A673 (cell line): Measurements from ENCODE around the gene TOMM20L. TPM values are rescaled to one million over a fixed set of nuclear protein-coding genes. Genes with fewer than 3 reads are reported as not detected.

Experiments used
- BruUV-seq: library from RNA; stranded (reverse); fragments of 400-500 nt; replicated peaks from 2 replicates; lab custom pipeline; 2021; lab: Mats Ljungman, UMichigan
- CTCF ChIA-PET: fragments of 300-600 bp; sonication (Branson Sonifier 250); formaldehyde crosslinking; loops from one replicate; lab custom pipeline; 2022; ENCODE audit warnings: antibody characterized with exemption; lab: Charles Lee
- POLR2A ChIA-PET: fragments of 300-600 bp; sonication (Branson Sonifier 250); formaldehyde crosslinking; loops from one replicate; lab custom pipeline; 2022; ENCODE audit warnings: antibody characterized with exemption; ENCODE audit not compliant: low non-redundant PET; lab: Charles Lee
- DNase-seq: peaks from one replicate; pipeline ENCODE4 v3.0.0-alpha.2; 2015; ENCODE audit warnings: low spot score
- H3K27ac ChIP-seq: fragments of 200-600 bp; sonication (generic); 2 replicates; pipeline ENCODE4 v1.5.1; 2016; ENCODE audit warnings: mixed run types, low read depth, mild to moderate bottlenecking, mixed read lengths, antibody characterized with exemption, low read length; ENCODE audit not compliant: poor library complexity, severe bottlenecking
- H3K27me3 ChIP-seq: fragments of 200-600 bp; sonication (generic); replicated peaks from 2 replicates; pipeline ENCODE4 v1.6.1; 2017; ENCODE audit warnings: mixed run types, low read depth, mild to moderate bottlenecking, mixed read lengths, antibody characterized with exemption, low read length; ENCODE audit not compliant: insufficient read depth, poor library complexity
- H3K36me3 ChIP-seq: fragments of 200-600 bp; sonication (generic); 2 replicates; pipeline ENCODE4 v1.6.1; 2016; ENCODE audit warnings: mixed run types, mild to moderate bottlenecking, mixed read lengths, antibody characterized with exemption, low read length; ENCODE audit not compliant: insufficient read depth, poor library complexity, severe bottlenecking
- H3K4me1 ChIP-seq: fragments of 200-600 bp; sonication (generic); 2 replicates; pipeline ENCODE4 v1.6.1; 2017; ENCODE audit warnings: mixed run types, mild to moderate bottlenecking, mixed read lengths, antibody characterized with exemption, low read length; ENCODE audit not compliant: insufficient read depth, poor library complexity, severe bottlenecking
- H3K4me3 ChIP-seq: fragments of 200-600 bp; sonication (generic); 2 replicates; pipeline ENCODE4 v1.5.1; 2016; ENCODE audit warnings: low read depth, mixed run types, mild to moderate bottlenecking, mixed read lengths, low read length; ENCODE audit not compliant: poor library complexity, severe bottlenecking
- H3K9me3 ChIP-seq: fragments of 200-600 bp; sonication (generic); 2 replicates; pipeline ENCODE4 v1.6.1; 2016; ENCODE audit warnings: mixed run types, low read depth, mild to moderate bottlenecking, mixed read lengths, antibody characterized with exemption, low read length; ENCODE audit not compliant: poor library complexity, severe bottlenecking
- CTCF ChIP-seq: fragments of 300-800, 200-600 bp; sonication (generic); conservative IDR thresholded peaks from 2 replicates; pipeline ENCODE4 v1.5.1; 2017; ENCODE audit warnings: low read depth, mild to moderate bottlenecking, antibody characterized with exemption, low read length, moderate library complexity, mixed read lengths
- EZH2 ChIP-seq: fragments of 200-600 bp; sonication (generic); IDR thresholded peaks from 2 replicates; pipeline ENCODE4 v1.6.1; 2017; ENCODE audit warnings: borderline replicate concordance, low read depth, mild to moderate bottlenecking, mixed read lengths, antibody characterized with exemption, low read length; ENCODE audit not compliant: poor library complexity, severe bottlenecking
- intact Hi-C: fragments of 100-400 bp; cut with micrococcal nuclease; formaldehyde crosslinking; loops from one replicate; pipeline ENCODE4 v1.10.0; 2022; ENCODE audit not compliant: unreplicated experiment
- total RNA-seq: library from RNA; stranded (reverse); gene quantifications from 2 replicates; pipeline ENCODE4 v1.2.3, GENCODE V29; 2021

TOMM20L gene
- total RNA-seq, 1 experiment from 2014 or later = not detected

GRCh38 chr14:58427281-58428117 is 31.8 kb downstream of the TOMM20L start, which contains the start of the genes KIAA0586 and TIMM9:
TSS of gene KIAA0586 (plus strand) at chr14:58427719. CDS start at chr14:58428265, 546 bp downstream.
TSS of gene TIMM9 (minus strand) at chr14:58427531. CDS start at chr14:58411945, 15,586 bp downstream.
- TF ChIP-seq CTCF (no peak), EZH2 (no peak)
- POLR2A ChIA-PET = no interaction called here
- CTCF ChIA-PET = interaction anchor here (0.5 kb wide), 1 partner anchor 22 kb away, joined by 3 read pairs; no protein-coding TSS in a partner anchor
- no peaks in the 10 kb centered on the region for H3K27me3 ChIP-seq
- H3K36me3 ChIP-seq = peaks cover 20% of the 10 kb centered on the region
- intact Hi-C loops = loop anchor here (1.0 kb wide), 1 partner anchor 129 kb away; the partner anchor contains the start of gene ARID4A
- H3K27ac ChIP-seq = peak within 1 kb of the TSS; percentile 98
- H3K4me3 ChIP-seq = peak within 1 kb of the TSS; percentile 86
- no peaks in the 10 kb centered on the region for H3K9me3 ChIP-seq
- BruUV-seq = no TSS peak
- DNase-seq = peak; percentile 99
- peaks cover 12% of the 10 kb centered on the region for H3K4me1 ChIP-seq

- peak; percentile 74 for DNase-seq
- intact Hi-C loops = no loop called here
- Histone ChIP-seq H3K4me3 (peak overlapping the region; percentile 86), H3K36me3 (peaks cover 20% of the 10 kb centered on the region), H3K27me3 (no peaks in the 10 kb centered on the region), H3K9me3 (no peaks in the 10 kb centered on the region), H3K27ac (peak overlapping the region; percentile 98), H3K4me1 (peaks cover 12% of the 10 kb centered on the region)
- TSS peak; percentile 81 for BruUV-seq
- ChIA-PET POLR2A (no interaction called here), CTCF (no interaction called here)
- TF ChIP-seq EZH2 = no peak
- TF ChIP-seq CTCF = no peak
Observed at GRCh38 chr14:58428118-58428683, 32.5 kb downstream of the TOMM20L start.

- BruUV-seq = no TSS peak
- H3K4me3 ChIP-seq = no peak overlapping the region
- intact Hi-C loops = no loop called here
- no peaks in the 10 kb centered on the region for H3K9me3 ChIP-seq
- H3K27ac ChIP-seq = no peak overlapping the region
- TF ChIP-seq CTCF = no peak
- no peak for TF ChIP-seq EZH2
- peaks cover 18% of the 10 kb centered on the region for H3K36me3 ChIP-seq
- no peak for DNase-seq
- H3K27me3 ChIP-seq = no peaks in the 10 kb centered on the region
- ChIA-PET CTCF (no interaction called here), POLR2A (no interaction called here)
- H3K4me1 ChIP-seq = peaks cover 12% of the 10 kb centered on the region
Observed at GRCh38 chr14:58430156-58430555, 34.4 kb downstream of the TOMM20L start.
